HG03442 (cell line): ENCODE results near the gene ACHE.

Experiments
- ATAC-seq: cut with Tn5 transposase; IDR thresholded peaks from one replicate; pipeline ENCODE4 v1.9.1; 2021; ENCODE audit warnings: mild to moderate bottlenecking, moderate library complexity; ENCODE audit not compliant: unreplicated experiment

The ACHE gene

GRCh38 chr7:100885440-100886141, 10.1 kb downstream of the ACHE start:
- no peak for ATAC-seq

GRCh38 chr7:100884736-100885439, 10.8 kb downstream of the ACHE start:
- no peak for ATAC-seq

GRCh38 chr7:100882785-100883526, 12.7 kb downstream of the ACHE start:
- no peak for ATAC-seq

GRCh38 chr7:100882201-100882600, 13.5 kb downstream of the ACHE start:
- ATAC-seq = no peak

GRCh38 chr7:100881136-100881535, 14.6 kb downstream of the ACHE start:
- ATAC-seq = no peak

GRCh38 chr7:100880645-100881044, 15.0 kb downstream of the ACHE start:
- ATAC-seq = no peak

GRCh38 chr7:100879685-100880261, 15.9 kb downstream of the ACHE start:
- ATAC-seq = no peak

GRCh38 chr7:100878685-100879084, 17.0 kb downstream of the ACHE start:
- ATAC-seq = no peak

GRCh38 chr7:100878013-100878412, 17.7 kb downstream of the ACHE start:
- ATAC-seq = no peak

GRCh38 chr7:100875356-100875751, 20.3 kb downstream of the ACHE start:
- peak; percentile 25 for ATAC-seq

GRCh38 chr7:100874577-100875355, 20.9 kb downstream of the ACHE start, which contains the start of gene SRRT:
Gene SRRT (plus strand): TSS chr7:100875103. CDS start chr7:100875591, 488 bp downstream.
- ATAC-seq = peak; percentile 92

- no peak for ATAC-seq
These were observed 21.4 kb downstream of the ACHE start for GRCh38 chr7:100874300-100874576.

- ATAC-seq = no peak
These were observed 21.9 kb downstream of the ACHE start for GRCh38 chr7:100873599-100874299.

- ATAC-seq = peak; percentile 10
These were observed 27.8 kb downstream of the ACHE start for GRCh38 chr7:100867776-100868485.

GRCh38 chr7:100867040-100867775, 28.5 kb downstream of the ACHE start, which contains the start of gene TRIP6:
Gene TRIP6 (plus strand): TSS chr7:100867387. CDS start chr7:100867498, 111 bp downstream.
- peak; percentile 40 for ATAC-seq

- ATAC-seq = no peak
These were observed 29.0 kb downstream of the ACHE start for GRCh38 chr7:100866729-100867039.

- ATAC-seq = no peak
These were observed 29.6 kb downstream of the ACHE start for GRCh38 chr7:100865938-100866728.

- ATAC-seq = no peak
These were observed 30.2 kb downstream of the ACHE start for GRCh38 chr7:100865372-100865911.
